ENCODE results near the gene C16orf92.

GRCh38 chr16:30031477-30031918 is 8.5 kb downstream of the C16orf92 start:
- no peak for TF ChIP-seq POLR2A (IDR thresholded peaks at IDR 0.05; ENCODE audit: low read depth, low read length)
- TF ChIP-seq, protein P1, sequence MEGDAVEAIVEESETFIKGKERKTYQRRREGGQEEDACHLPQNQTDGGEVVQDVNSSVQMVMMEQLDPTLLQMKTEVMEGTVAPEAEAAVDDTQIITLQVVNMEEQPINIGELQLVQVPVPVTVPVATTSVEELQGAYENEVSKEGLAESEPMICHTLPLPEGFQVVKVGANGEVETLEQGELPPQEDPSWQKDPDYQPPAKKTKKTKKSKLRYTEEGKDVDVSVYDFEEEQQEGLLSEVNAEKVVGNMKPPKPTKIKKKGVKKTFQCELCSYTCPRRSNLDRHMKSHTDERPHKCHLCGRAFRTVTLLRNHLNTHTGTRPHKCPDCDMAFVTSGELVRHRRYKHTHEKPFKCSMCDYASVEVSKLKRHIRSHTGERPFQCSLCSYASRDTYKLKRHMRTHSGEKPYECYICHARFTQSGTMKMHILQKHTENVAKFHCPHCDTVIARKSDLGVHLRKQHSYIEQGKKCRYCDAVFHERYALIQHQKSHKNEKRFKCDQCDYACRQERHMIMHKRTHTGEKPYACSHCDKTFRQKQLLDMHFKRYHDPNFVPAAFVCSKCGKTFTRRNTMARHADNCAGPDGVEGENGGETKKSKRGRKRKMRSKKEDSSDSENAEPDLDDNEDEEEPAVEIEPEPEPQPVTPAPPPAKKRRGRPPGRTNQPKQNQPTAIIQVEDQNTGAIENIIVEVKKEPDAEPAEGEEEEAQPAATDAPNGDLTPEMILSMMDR (IDR thresholded peaks at IDR 0.05; ENCODE audit: extremely low read depth in 1 of 2, insufficient read depth in 1 of 2, low read depth in 1 of 2, low read length in 2 of 2), result no peak

Measured in endothelial cell of umbilical vein (primary cell).